PC-3 (cell line): ENCODE results near the gene ISOC1.

Source experiments
- EZH2 ChIP-seq: fragments of 300-600 bp; sonication (generic); IDR thresholded peaks from one replicate; pipeline ENCODE4 v1.6.1; 2017; ENCODE audit warnings: antibody characterized with exemption, mild to moderate bottlenecking, low read length; ENCODE audit not compliant: unreplicated experiment
- EZH2phosphoT487 ChIP-seq: fragments of 300-600 bp; sonication (generic); IDR thresholded peaks from 2 replicates; pipeline ENCODE4 v1.6.1; 2018; ENCODE audit warnings: mild to moderate bottlenecking, antibody characterized with exemption, low read length, borderline replicate concordance
- TF ChIP-seq, protein P1 (sequence below): fragments of 300-600 bp; sonication (generic); conservative IDR thresholded peaks from 2 replicates; pipeline ENCODE4 v1.5.1; 2017; ENCODE audit warnings: antibody characterized with exemption, low read depth, mild to moderate bottlenecking, low read length

DNA sequence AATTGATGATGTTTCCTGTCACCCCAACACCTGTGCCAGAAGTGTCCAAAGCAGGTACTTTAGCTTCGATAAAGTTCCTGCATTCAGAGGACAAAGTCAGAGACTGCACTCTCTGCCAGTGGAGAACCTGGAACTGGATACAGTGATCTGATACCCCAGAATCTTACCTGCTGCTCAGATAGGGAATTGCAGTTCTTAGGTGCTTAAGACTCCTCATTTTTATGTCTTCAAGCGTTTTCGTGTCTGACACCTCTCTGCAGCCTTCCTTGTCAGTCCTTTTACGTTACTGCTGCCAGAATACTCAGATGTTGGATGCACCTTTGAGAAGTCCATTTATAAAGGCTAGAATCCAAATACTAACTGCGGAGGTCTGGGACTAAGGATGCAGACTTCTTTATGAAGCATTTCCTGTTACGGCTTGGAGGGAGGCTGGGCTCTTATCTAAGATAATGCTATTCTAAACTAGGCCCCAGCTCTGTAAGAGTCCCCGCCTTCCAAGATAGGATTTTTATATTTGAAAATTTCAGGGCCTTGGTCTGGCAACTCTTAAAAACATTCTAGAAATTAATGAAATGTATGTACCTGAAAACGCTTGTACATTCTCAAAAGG is 1.9 kb downstream of the ISOC1 start:
- TF ChIP-seq, protein P1, sequence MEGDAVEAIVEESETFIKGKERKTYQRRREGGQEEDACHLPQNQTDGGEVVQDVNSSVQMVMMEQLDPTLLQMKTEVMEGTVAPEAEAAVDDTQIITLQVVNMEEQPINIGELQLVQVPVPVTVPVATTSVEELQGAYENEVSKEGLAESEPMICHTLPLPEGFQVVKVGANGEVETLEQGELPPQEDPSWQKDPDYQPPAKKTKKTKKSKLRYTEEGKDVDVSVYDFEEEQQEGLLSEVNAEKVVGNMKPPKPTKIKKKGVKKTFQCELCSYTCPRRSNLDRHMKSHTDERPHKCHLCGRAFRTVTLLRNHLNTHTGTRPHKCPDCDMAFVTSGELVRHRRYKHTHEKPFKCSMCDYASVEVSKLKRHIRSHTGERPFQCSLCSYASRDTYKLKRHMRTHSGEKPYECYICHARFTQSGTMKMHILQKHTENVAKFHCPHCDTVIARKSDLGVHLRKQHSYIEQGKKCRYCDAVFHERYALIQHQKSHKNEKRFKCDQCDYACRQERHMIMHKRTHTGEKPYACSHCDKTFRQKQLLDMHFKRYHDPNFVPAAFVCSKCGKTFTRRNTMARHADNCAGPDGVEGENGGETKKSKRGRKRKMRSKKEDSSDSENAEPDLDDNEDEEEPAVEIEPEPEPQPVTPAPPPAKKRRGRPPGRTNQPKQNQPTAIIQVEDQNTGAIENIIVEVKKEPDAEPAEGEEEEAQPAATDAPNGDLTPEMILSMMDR = 0 out of 2 replicates have a peak, but pooled peaks have one; percentile 27
- TF ChIP-seq EZH2 (no peak), EZH2phosphoT487 (no peak)
